K562 (cell line): Measurements from ENCODE around the gene CARD10. TPM values are rescaled to one million over a fixed set of nuclear protein-coding genes. Genes with fewer than 3 reads are reported as not detected.

Source experiments
- SMAD2 ChIP-seq: fragments of 150-350 bp; IDR thresholded peaks from 2 replicates; pipeline ENCODE4 v1.6.1; 2014; ENCODE audit warnings: low read depth, mild to moderate bottlenecking, low read length
- STAT5B ChIP-seq: fragments of 250-450 bp; sonication (Bioruptor Pico); IDR thresholded peaks from 2 replicates; pipeline ENCODE4 v1.8.0; 2021; ENCODE audit warnings: mild to moderate bottlenecking, inconsistent platforms
- polyA plus RNA-seq, 8 experiments: library from polyadenylated mRNA; depleted of rRNA in 4 of 8; stranded (reverse) in 5 of 8; unstranded in 3 of 8; fragments of >200 nt; fragmentation: Nextera tagmentation in 2 of 8; fragmentation: Illumina TruSeq in 1 of 8; extraction: Ambion mirVana in 2 of 8; extraction: Trizol in 1 of 8; gene quantifications; 2 replicates each; pipeline versions ENCODE4 v1.2.1 to v1.2.3, GENCODE V29; 2011 to 2014; ENCODE audit warnings: inconsistent platforms in 1 of 8, missing spikeins in 1 of 8
- total RNA-seq, 7 experiments: library from RNA; depleted of rRNA in 6 of 7; stranded (reverse); fragments of >200 nt in 6 of 7; fragmentation: Illumina TruSeq in 2 of 7; extraction: Trizol in 2 of 7; gene quantifications; 2 replicates each; pipeline versions ENCODE4 v1.2.1 to v1.2.3, GENCODE V29; 2011 to 2021; ENCODE audit warnings: low replicate concordance in 1 of 7
- TF ChIP-seq, protein P1 (sequence below): fragments of 200-600 bp; sonication (generic); IDR thresholded peaks from one replicate; pipeline ENCODE4 v1.6.1; 2012; ENCODE audit warnings: mild to moderate bottlenecking, low read depth, low read length, inconsistent platforms

CARD10 gene
- total and polyA plus RNA-seq, 9 of the 15 experiments (the other 6 are each of a cell fraction or from before 2014, with no cell fraction given) = 0.13 to 5.8 (median 1.6) TPM

- TF ChIP-seq, protein P1, sequence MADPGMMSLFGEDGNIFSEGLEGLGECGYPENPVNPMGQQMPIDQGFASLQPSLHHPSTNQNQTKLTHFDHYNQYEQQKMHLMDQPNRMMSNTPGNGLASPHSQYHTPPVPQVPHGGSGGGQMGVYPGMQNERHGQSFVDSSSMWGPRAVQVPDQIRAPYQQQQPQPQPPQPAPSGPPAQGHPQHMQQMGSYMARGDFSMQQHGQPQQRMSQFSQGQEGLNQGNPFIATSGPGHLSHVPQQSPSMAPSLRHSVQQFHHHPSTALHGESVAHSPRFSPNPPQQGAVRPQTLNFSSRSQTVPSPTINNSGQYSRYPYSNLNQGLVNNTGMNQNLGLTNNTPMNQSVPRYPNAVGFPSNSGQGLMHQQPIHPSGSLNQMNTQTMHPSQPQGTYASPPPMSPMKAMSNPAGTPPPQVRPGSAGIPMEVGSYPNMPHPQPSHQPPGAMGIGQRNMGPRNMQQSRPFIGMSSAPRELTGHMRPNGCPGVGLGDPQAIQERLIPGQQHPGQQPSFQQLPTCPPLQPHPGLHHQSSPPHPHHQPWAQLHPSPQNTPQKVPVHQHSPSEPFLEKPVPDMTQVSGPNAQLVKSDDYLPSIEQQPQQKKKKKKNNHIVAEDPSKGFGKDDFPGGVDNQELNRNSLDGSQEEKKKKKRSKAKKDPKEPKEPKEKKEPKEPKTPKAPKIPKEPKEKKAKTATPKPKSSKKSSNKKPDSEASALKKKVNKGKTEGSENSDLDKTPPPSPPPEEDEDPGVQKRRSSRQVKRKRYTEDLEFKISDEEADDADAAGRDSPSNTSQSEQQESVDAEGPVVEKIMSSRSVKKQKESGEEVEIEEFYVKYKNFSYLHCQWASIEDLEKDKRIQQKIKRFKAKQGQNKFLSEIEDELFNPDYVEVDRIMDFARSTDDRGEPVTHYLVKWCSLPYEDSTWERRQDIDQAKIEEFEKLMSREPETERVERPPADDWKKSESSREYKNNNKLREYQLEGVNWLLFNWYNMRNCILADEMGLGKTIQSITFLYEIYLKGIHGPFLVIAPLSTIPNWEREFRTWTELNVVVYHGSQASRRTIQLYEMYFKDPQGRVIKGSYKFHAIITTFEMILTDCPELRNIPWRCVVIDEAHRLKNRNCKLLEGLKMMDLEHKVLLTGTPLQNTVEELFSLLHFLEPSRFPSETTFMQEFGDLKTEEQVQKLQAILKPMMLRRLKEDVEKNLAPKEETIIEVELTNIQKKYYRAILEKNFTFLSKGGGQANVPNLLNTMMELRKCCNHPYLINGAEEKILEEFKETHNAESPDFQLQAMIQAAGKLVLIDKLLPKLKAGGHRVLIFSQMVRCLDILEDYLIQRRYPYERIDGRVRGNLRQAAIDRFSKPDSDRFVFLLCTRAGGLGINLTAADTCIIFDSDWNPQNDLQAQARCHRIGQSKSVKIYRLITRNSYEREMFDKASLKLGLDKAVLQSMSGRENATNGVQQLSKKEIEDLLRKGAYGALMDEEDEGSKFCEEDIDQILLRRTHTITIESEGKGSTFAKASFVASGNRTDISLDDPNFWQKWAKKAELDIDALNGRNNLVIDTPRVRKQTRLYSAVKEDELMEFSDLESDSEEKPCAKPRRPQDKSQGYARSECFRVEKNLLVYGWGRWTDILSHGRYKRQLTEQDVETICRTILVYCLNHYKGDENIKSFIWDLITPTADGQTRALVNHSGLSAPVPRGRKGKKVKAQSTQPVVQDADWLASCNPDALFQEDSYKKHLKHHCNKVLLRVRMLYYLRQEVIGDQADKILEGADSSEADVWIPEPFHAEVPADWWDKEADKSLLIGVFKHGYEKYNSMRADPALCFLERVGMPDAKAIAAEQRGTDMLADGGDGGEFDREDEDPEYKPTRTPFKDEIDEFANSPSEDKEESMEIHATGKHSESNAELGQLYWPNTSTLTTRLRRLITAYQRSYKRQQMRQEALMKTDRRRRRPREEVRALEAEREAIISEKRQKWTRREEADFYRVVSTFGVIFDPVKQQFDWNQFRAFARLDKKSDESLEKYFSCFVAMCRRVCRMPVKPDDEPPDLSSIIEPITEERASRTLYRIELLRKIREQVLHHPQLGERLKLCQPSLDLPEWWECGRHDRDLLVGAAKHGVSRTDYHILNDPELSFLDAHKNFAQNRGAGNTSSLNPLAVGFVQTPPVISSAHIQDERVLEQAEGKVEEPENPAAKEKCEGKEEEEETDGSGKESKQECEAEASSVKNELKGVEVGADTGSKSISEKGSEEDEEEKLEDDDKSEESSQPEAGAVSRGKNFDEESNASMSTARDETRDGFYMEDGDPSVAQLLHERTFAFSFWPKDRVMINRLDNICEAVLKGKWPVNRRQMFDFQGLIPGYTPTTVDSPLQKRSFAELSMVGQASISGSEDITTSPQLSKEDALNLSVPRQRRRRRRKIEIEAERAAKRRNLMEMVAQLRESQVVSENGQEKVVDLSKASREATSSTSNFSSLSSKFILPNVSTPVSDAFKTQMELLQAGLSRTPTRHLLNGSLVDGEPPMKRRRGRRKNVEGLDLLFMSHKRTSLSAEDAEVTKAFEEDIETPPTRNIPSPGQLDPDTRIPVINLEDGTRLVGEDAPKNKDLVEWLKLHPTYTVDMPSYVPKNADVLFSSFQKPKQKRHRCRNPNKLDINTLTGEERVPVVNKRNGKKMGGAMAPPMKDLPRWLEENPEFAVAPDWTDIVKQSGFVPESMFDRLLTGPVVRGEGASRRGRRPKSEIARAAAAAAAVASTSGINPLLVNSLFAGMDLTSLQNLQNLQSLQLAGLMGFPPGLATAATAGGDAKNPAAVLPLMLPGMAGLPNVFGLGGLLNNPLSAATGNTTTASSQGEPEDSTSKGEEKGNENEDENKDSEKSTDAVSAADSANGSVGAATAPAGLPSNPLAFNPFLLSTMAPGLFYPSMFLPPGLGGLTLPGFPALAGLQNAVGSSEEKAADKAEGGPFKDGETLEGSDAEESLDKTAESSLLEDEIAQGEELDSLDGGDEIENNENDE = no peak
- TF ChIP-seq SMAD2 = no peak
- no peak for TF ChIP-seq STAT5B (CRISPR knock-in tag)
Observed at GRCh38 chr22:37563153-37564081, 44.2 kb upstream of the CARD10 start (continued).
